GM12892 (cell line): ENCODE results near the gene YY1.

Experiments used
- POLR2A ChIP-seq: IDR thresholded peaks from 2 replicates; pipeline ENCODE4 v1.6.1; 2011; ENCODE audit warnings: low read depth, low read length, control low read depth
- POLR2AphosphoS5 ChIP-seq: IDR thresholded peaks from 2 replicates; pipeline ENCODE4 v1.6.1; 2011; ENCODE audit warnings: low read depth, low read length, control low read depth
- TAF1 ChIP-seq: IDR thresholded peaks from 2 replicates; pipeline ENCODE4 v1.6.1; 2011; ENCODE audit warnings: low read depth, mild to moderate bottlenecking, control low read depth, low read length, borderline replicate concordance

DNA sequence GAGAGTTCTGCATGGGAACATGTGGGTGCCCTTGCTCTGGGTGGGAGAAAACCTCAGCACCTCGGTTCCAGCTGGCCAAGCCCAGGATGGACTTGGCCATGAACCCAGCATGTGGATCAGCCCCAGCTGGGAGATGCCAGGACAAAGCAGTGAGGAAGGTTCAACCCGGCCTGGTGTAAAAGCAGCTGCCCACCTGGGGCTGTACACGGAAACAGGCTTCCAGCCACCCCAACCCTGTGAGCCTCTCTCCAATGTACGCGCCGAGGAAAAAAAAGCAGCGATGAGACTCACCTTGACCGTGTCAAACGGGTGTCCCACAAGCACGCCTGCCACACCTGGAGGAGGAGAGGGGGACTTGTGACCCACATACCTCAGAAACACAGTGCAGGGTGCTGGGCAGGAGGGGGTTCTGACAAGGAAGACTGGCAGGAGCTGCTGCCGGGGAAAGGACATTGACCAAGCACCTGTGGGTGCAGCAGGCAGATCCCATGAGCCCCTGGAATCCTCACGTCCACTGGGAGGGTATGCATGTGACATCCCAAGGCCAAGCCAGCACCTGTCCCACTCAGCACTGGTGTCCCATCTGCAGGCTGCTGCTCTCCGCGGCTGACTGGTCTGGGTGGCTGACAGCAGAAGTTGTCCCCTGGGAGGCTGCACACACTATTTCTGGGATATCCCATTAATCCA lies 59.8 kb downstream of the YY1 start:
- no peak for TF ChIP-seq POLR2A
- no peak for TF ChIP-seq POLR2AphosphoS5
- no peak for TF ChIP-seq TAF1
